Trophoblast cell (in vitro differentiated cells and primary cell): ENCODE data around the gene BRD3.
"Not testable (repeated sequence)": the region's sequence is repeated elsewhere in the genome, so short reads cannot be mapped to it uniquely, and the experiment has no call there.

ENCODE experiments used
- DNase-seq, 2 donors: peaks; one replicate each; pipeline ENCODE4 v3.0.0-alpha.2; 2016
- H2AFZ ChIP-seq: 2 replicates; pipeline ENCODE4 v1.6.1; 2013; ENCODE audit warnings: low read length, moderate library complexity, mild to moderate bottlenecking; ENCODE audit not compliant: insufficient read depth, poor library complexity
- H2AK5ac ChIP-seq: 2 replicates; pipeline ENCODE4 v1.6.1; 2013; ENCODE audit warnings: mild to moderate bottlenecking, low read length
- H2BK120ac ChIP-seq: 2 replicates; pipeline ENCODE4 v1.6.1; 2013; ENCODE audit warnings: low read length, mild to moderate bottlenecking, moderate library complexity; ENCODE audit not compliant: insufficient read depth, poor library complexity
- H2BK12ac ChIP-seq: 2 replicates; pipeline ENCODE4 v1.6.1; 2013; ENCODE audit warnings: mild to moderate bottlenecking, low read length, moderate library complexity
- H2BK5ac ChIP-seq: 2 replicates; pipeline ENCODE4 v1.6.1; 2013; ENCODE audit warnings: low read length, low read depth, moderate library complexity, mild to moderate bottlenecking; ENCODE audit not compliant: poor library complexity
- H3K14ac ChIP-seq: 2 replicates; pipeline ENCODE4 v1.6.1; 2013; ENCODE audit warnings: mild to moderate bottlenecking, low read length
- H3K18ac ChIP-seq: 2 replicates; pipeline ENCODE4 v1.6.1; 2013; ENCODE audit warnings: mild to moderate bottlenecking, low read length
- H3K23ac ChIP-seq: 2 replicates; pipeline ENCODE4 v1.6.1; 2013; ENCODE audit warnings: low read length
- H3K27ac ChIP-seq: 2 replicates; pipeline ENCODE4 v1.5.1; 2013; ENCODE audit warnings: low read depth, mild to moderate bottlenecking, inconsistent platforms, low read length, moderate library complexity
- H3K27me3 ChIP-seq: 2 replicates; pipeline ENCODE4 v1.6.1; 2013; ENCODE audit warnings: inconsistent platforms, mild to moderate bottlenecking, low read length, moderate library complexity; ENCODE audit not compliant: insufficient read depth
- H3K36me3 ChIP-seq, 2 experiments: 1 replicate in 1 of 2; 2 replicates in 1 of 2; pipeline ENCODE4 v1.6.1; 2013; ENCODE audit warnings: low read length in 2 of 2, mild to moderate bottlenecking in 2 of 2, moderate library complexity in 1 of 2; ENCODE audit not compliant: insufficient read depth in 2 of 2, control insufficient read depth in 1 of 2
- H3K4ac ChIP-seq: 2 replicates; pipeline ENCODE4 v1.6.1; 2013; ENCODE audit warnings: low read depth, mild to moderate bottlenecking, low read length, moderate library complexity
- H3K4me1 ChIP-seq, 2 experiments: 1 replicate in 1 of 2; 2 replicates in 1 of 2; pipeline ENCODE4 v1.6.1; 2013; ENCODE audit warnings: low read length in 2 of 2, mild to moderate bottlenecking in 2 of 2, moderate library complexity in 1 of 2; ENCODE audit not compliant: insufficient read depth in 2 of 2, control insufficient read depth in 1 of 2
- H3K4me2 ChIP-seq: 2 replicates; pipeline ENCODE4 v1.6.1; 2013; ENCODE audit warnings: inconsistent platforms, mild to moderate bottlenecking, low read length, moderate library complexity
- H3K4me3 ChIP-seq: 2 replicates; pipeline ENCODE4 v1.5.1; 2013; ENCODE audit warnings: mild to moderate bottlenecking, low read depth, low read length, inconsistent platforms
- H3K79me1 ChIP-seq: one replicate; pipeline ENCODE4 v1.6.1; 2013; ENCODE audit warnings: low read length
- H3K79me2 ChIP-seq: 2 replicates; pipeline ENCODE4 v1.6.1; 2013; ENCODE audit warnings: low read length, mild to moderate bottlenecking; ENCODE audit not compliant: control insufficient read depth, insufficient read depth, poor library complexity
- H3K9ac ChIP-seq: 2 replicates; pipeline ENCODE4 v1.6.1; 2013; ENCODE audit warnings: mild to moderate bottlenecking, low read length
- H3K9me3 ChIP-seq: 2 replicates; pipeline ENCODE4 v1.6.1; 2013; ENCODE audit warnings: low read depth, mild to moderate bottlenecking, control low read depth, inconsistent platforms, low read length; ENCODE audit not compliant: insufficient read depth
- H4K12ac ChIP-seq: 2 replicates; pipeline ENCODE4 v1.6.1; 2013; ENCODE audit warnings: low read depth, mild to moderate bottlenecking, low read length, moderate library complexity
- H4K8ac ChIP-seq: 2 replicates; pipeline ENCODE4 v1.6.1; 2013; ENCODE audit warnings: low read depth, mild to moderate bottlenecking, low read length, moderate library complexity
- H4K91ac ChIP-seq: one replicate; pipeline ENCODE4 v1.6.1; 2013; ENCODE audit warnings: low read depth, mild to moderate bottlenecking, low read length, moderate library complexity
- WGBS: extraction: QIAGEN DNeasy Blood & Tissue Kit; methylation state at CpG from one replicate; pipeline ENCODE4 v1.1.7; 2013; ENCODE audit warnings: missing lambda C conversion rate; ENCODE audit not compliant: insufficient read length, insufficient coverage; ENCODE audit errors: extremely low coverage; 5-methylcytosine and 5-hydroxymethylcytosine counted together

BRD3 gene

GRCh38 chr9:133989625-133990365 is 78.0 kb downstream of the BRD3 start:
- H3K18ac ChIP-seq: peak overlapping the region; percentile 2
- H3K4ac ChIP-seq: peak overlapping the region; percentile 91
- no CpG with 5 or more reads among the region's 24 CpGs for WGBS
- H3K79me1 ChIP-seq: peaks cover 33% of the 10 kb centered on the region
- H3K36me3 ChIP-seq: peaks cover 19 to 24% of the 10 kb centered on the region in 2 experiments
- H3K9me3 ChIP-seq: no peaks in the 10 kb centered on the region
- H3K27ac ChIP-seq: no peak overlapping the region
- peak overlapping the region; percentile 99 for H3K4me3 ChIP-seq
- no peak overlapping the region for H4K8ac ChIP-seq
- H3K9ac ChIP-seq: no peak overlapping the region
- no peak overlapping the region for H2BK120ac ChIP-seq
- H2BK12ac ChIP-seq: no peak overlapping the region
- no peak overlapping the region for H3K23ac ChIP-seq
- H2AK5ac ChIP-seq: no peak overlapping the region
- peaks cover 15 to 23% of the 10 kb centered on the region in 2 experiments for H3K4me1 ChIP-seq
- no peaks in the 10 kb centered on the region for H3K27me3 ChIP-seq
- peak overlapping the region; percentile 64 for H3K4me2 ChIP-seq
- H4K91ac ChIP-seq: no peak overlapping the region
- DNase-seq: no peak
- H2AFZ ChIP-seq: no peak overlapping the region
- H3K79me2 ChIP-seq: peaks cover 65% of the 10 kb centered on the region
- peak overlapping the region; percentile 91 for H3K14ac ChIP-seq
- no peak overlapping the region for H2BK5ac ChIP-seq
- H4K12ac ChIP-seq: no peak overlapping the region

GRCh38 chr9:133988771-133989170 is 79.1 kb downstream of the BRD3 start:
- not testable (repeated sequence) for H3K23ac ChIP-seq, H3K27me3 ChIP-seq, H2BK120ac ChIP-seq, H3K9ac ChIP-seq, H2BK12ac ChIP-seq, H3K18ac ChIP-seq, H3K4me2 ChIP-seq, H2BK5ac ChIP-seq, H3K14ac ChIP-seq, H2AFZ ChIP-seq, H2AK5ac ChIP-seq, H4K12ac ChIP-seq, H3K27ac ChIP-seq, H4K8ac ChIP-seq, H4K91ac ChIP-seq, H3K9me3 ChIP-seq, H3K4me3 ChIP-seq, DNase-seq
- Histone ChIP-seq H3K79me2 (peaks cover 67% of the 10 kb centered on the region), H3K79me1 (peaks cover 33% of the 10 kb centered on the region), H3K4ac (peak overlapping the region; percentile 88), H3K36me3 (peaks cover 19 to 27% of the 10 kb centered on the region in 2 experiments), H3K4me1 (peaks cover 14 to 18% of the 10 kb centered on the region in 2 experiments)
- WGBS: no CpG with 5 or more reads among the region's 14 CpGs

GRCh38 chr9:133987946-133988665 is 79.7 kb downstream of the BRD3 start:
- Histone ChIP-seq H3K4ac (peak overlapping the region; percentile 89), H3K23ac (no peak overlapping the region), H2AK5ac (no peak overlapping the region), H3K4me2 (no peak overlapping the region), H2BK120ac (no peak overlapping the region), H2BK5ac (no peak overlapping the region), H4K8ac (no peak overlapping the region), H4K91ac (no peak overlapping the region), H3K9ac (no peak overlapping the region), H3K27ac (no peak overlapping the region), H3K79me2 (peaks cover 70% of the 10 kb centered on the region), H3K4me1 (peaks cover 14% of the 10 kb centered on the region in 2 experiments), H3K4me3 (no peak overlapping the region), H3K14ac (no peak overlapping the region), H3K18ac (no peak overlapping the region), H2BK12ac (no peak overlapping the region), H3K27me3 (no peaks in the 10 kb centered on the region), H2AFZ (no peak overlapping the region), H3K9me3 (no peaks in the 10 kb centered on the region), H3K36me3 (peaks cover 19 to 27% of the 10 kb centered on the region in 2 experiments), H4K12ac (no peak overlapping the region), H3K79me1 (peaks cover 28% of the 10 kb centered on the region)
- no CpG with 5 or more reads among the region's 16 CpGs for WGBS
- DNase-seq: no peak

GRCh38 chr9:133987446-133987788 is 80.4 kb downstream of the BRD3 start:
- no peak overlapping the region for H2AK5ac ChIP-seq
- H2BK120ac ChIP-seq: no peak overlapping the region
- no peak overlapping the region for H4K12ac ChIP-seq
- H3K27ac ChIP-seq: no peak overlapping the region
- H3K79me1 ChIP-seq: peaks cover 23% of the 10 kb centered on the region
- H3K36me3 ChIP-seq: peaks cover 19 to 30% of the 10 kb centered on the region in 2 experiments
- no peak overlapping the region for H3K9ac ChIP-seq
- WGBS: no CpG with 5 or more reads among the region's 14 CpGs
- no peaks in the 10 kb centered on the region for H3K27me3 ChIP-seq
- H3K18ac ChIP-seq: no peak overlapping the region
- no peak overlapping the region for H3K23ac ChIP-seq
- peak overlapping the region; percentile 89 for H3K4ac ChIP-seq
- H4K91ac ChIP-seq: no peak overlapping the region
- no peaks in the 10 kb centered on the region for H3K9me3 ChIP-seq
- no peak overlapping the region for H2AFZ ChIP-seq
- no peak overlapping the region for H3K4me3 ChIP-seq
- DNase-seq: no peak
- H3K4me1 ChIP-seq: peaks cover 14 to 17% of the 10 kb centered on the region in 2 experiments
- no peak overlapping the region for H2BK5ac ChIP-seq
- no peak overlapping the region for H2BK12ac ChIP-seq
- H4K8ac ChIP-seq: no peak overlapping the region
- no peak overlapping the region for H3K14ac ChIP-seq
- no peak overlapping the region for H3K4me2 ChIP-seq
- H3K79me2 ChIP-seq: peaks cover 71% of the 10 kb centered on the region
